ENCODE results near the gene DAO. TPM values are rescaled to one million over a fixed set of nuclear protein-coding genes. Genes with fewer than 3 reads are reported as not detected.

Gene DAO
- polyA plus RNA-seq, 1 donor from 2014 or later: not detected

DNA sequence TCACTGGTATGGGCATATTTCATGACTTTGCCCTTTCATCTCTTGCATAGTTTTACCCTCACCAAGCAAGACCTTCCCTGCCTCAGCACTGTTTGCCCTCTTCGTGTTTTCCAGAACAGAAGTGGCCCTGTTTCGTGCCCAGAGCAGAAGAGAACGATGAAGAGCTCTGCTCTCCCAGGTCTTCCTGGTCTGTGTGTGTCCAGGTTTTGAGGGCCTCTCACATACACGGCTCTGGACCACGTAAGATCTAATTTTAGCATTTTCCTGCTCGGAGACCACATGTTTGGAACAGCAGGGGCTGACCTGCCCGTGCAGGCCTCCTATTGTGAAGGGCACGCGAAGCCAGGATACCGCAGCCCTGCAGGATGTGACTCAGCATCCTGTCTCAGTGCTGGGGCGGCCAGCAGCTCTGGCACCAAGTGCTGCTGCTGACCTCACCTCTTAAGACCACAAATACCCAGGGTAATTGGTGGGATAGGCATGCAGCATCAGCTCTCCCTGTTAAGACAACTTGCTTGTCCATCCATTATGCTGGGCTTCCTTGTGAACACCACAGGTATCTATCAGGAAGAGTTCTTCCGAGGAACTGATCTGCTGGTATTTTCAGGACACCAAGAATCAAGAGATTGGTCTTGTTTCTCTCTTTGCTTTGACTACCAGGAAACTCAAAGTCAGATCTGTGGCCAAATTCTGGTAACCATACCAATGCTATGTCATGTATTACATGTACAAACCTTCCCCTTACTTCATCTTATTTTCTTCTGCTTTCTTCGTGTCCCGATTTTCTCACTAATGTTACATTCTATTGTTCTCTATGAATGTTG, 41.5 kb upstream of the DAO start:
- Histone ChIP-seq H3K4me2 (ENCODE audit: low read length) (no peak overlapping the region), H3K27ac (ENCODE audit: low read length) (no peak overlapping the region), H3K79me2 (replicated peaks; ENCODE audit: insufficient read depth, low read length) (no peaks in the 10 kb centered on the region), H3K9me3 (ENCODE audit: low read length) (no peaks in the 10 kb centered on the region), H4K20me1 (ENCODE audit: insufficient read depth) (no peaks in the 10 kb centered on the region), H3K9ac (ENCODE audit: low read length) (no peak overlapping the region), H3K9me2 (ENCODE audit: insufficient read depth, low read length) (no peaks in the 10 kb centered on the region), H3F3A (ENCODE audit: insufficient read depth, low read length, poor library complexity, severe bottlenecking) (no peaks in the 10 kb centered on the region), H3K27me3 (ENCODE audit: insufficient read depth, low read depth, low read length) (no peaks in the 10 kb centered on the region), H3K4me3 (ENCODE audit: low read length) (no peak overlapping the region), H3K36me3 (ENCODE audit: insufficient read depth, low read length) (no peaks in the 10 kb centered on the region), H2AFZ (ENCODE audit: low read depth, low read length) (no peak overlapping the region)
- no peak for TF ChIP-seq POLR2AphosphoS5 (IDR thresholded peaks at IDR 0.05)
- TF ChIP-seq, protein P1, sequence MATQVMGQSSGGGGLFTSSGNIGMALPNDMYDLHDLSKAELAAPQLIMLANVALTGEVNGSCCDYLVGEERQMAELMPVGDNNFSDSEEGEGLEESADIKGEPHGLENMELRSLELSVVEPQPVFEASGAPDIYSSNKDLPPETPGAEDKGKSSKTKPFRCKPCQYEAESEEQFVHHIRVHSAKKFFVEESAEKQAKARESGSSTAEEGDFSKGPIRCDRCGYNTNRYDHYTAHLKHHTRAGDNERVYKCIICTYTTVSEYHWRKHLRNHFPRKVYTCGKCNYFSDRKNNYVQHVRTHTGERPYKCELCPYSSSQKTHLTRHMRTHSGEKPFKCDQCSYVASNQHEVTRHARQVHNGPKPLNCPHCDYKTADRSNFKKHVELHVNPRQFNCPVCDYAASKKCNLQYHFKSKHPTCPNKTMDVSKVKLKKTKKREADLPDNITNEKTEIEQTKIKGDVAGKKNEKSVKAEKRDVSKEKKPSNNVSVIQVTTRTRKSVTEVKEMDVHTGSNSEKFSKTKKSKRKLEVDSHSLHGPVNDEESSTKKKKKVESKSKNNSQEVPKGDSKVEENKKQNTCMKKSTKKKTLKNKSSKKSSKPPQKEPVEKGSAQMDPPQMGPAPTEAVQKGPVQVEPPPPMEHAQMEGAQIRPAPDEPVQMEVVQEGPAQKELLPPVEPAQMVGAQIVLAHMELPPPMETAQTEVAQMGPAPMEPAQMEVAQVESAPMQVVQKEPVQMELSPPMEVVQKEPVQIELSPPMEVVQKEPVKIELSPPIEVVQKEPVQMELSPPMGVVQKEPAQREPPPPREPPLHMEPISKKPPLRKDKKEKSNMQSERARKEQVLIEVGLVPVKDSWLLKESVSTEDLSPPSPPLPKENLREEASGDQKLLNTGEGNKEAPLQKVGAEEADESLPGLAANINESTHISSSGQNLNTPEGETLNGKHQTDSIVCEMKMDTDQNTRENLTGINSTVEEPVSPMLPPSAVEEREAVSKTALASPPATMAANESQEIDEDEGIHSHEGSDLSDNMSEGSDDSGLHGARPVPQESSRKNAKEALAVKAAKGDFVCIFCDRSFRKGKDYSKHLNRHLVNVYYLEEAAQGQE (IDR thresholded peaks at IDR 0.05; ENCODE audit: borderline replicate concordance): no peak
- no peak for TF ChIP-seq EZH2 (IDR thresholded peaks at IDR 0.05; ENCODE audit: borderline replicate concordance, insufficient read depth, low read length, poor library complexity, severe bottlenecking)
- no peak for TF ChIP-seq TAF1 (IDR thresholded peaks at IDR 0.05; ENCODE audit: low read depth)
- TF ChIP-seq, protein P2, sequence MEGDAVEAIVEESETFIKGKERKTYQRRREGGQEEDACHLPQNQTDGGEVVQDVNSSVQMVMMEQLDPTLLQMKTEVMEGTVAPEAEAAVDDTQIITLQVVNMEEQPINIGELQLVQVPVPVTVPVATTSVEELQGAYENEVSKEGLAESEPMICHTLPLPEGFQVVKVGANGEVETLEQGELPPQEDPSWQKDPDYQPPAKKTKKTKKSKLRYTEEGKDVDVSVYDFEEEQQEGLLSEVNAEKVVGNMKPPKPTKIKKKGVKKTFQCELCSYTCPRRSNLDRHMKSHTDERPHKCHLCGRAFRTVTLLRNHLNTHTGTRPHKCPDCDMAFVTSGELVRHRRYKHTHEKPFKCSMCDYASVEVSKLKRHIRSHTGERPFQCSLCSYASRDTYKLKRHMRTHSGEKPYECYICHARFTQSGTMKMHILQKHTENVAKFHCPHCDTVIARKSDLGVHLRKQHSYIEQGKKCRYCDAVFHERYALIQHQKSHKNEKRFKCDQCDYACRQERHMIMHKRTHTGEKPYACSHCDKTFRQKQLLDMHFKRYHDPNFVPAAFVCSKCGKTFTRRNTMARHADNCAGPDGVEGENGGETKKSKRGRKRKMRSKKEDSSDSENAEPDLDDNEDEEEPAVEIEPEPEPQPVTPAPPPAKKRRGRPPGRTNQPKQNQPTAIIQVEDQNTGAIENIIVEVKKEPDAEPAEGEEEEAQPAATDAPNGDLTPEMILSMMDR (IDR thresholded peaks at IDR 0.05; ENCODE audit: poor library complexity, severe bottlenecking): no peak

DNA sequence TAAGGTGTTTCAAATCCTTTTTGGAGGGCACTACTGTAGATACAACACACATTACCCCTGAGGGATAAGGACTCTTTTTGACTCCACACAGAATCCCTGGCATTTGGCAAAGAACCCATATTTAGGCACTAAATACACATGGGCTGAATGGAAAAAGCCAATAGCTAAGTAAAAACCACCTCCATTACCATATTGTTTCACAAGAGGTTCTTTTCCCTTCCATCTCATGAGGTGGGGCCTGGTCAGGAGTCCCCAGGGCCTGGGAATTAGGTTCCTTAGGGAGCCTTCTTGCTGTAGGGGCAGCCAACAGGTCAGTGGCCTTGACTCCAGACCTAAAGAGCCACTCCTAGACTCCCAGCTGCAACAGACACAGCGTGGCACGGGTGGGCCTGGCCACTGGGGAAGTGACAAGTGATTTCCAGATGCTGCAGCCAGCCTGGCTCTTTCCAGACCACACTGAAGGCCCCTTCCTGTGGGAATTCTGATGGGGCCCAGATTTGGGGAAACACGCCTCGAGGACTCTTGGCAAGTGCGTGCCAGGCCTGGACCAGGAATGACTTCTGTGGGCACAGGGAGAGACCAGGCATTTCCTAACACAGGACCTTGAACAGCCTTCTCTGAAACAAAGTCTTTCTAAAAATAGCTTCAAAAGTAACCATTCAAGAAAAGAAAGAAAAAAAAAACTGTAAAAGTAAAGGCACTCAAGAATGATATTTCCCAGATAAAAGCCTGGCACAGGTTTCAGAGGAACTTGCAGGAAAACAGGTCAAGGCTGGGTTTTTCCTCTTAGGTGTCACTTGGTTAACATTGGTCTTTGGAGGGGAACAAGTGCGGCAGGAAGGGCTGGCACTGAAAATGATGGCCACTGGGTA, 40.6 kb upstream of the DAO start:
- TF ChIP-seq, protein P1 (IDR thresholded peaks at IDR 0.05; ENCODE audit: borderline replicate concordance): no peak
- TF ChIP-seq EZH2 (IDR thresholded peaks at IDR 0.05; ENCODE audit: borderline replicate concordance, insufficient read depth, low read length, poor library complexity, severe bottlenecking) (no peak), TAF1 (IDR thresholded peaks at IDR 0.05; ENCODE audit: low read depth) (no peak), EP300 (conservative IDR thresholded peaks at IDR 0.05; ENCODE audit: poor library complexity, severe bottlenecking) (no peak), POLR2AphosphoS5 (IDR thresholded peaks at IDR 0.05) (no peak), MXI1 (conservative IDR thresholded peaks at IDR 0.05; ENCODE audit: poor library complexity, severe bottlenecking) (no peak), SMC3 (conservative IDR thresholded peaks at IDR 0.05; ENCODE audit: poor library complexity) (no peak), RAD21 (conservative IDR thresholded peaks at IDR 0.05) (no peak)
- TF ChIP-seq, protein P2 (IDR thresholded peaks at IDR 0.05; ENCODE audit: poor library complexity, severe bottlenecking): no peak
- Histone ChIP-seq H2AFZ (ENCODE audit: low read depth, low read length) (no peak overlapping the region), H3K27me3 (ENCODE audit: insufficient read depth, low read depth, low read length) (no peaks in the 10 kb centered on the region), H3F3A (ENCODE audit: insufficient read depth, low read length, poor library complexity, severe bottlenecking) (no peaks in the 10 kb centered on the region), H3K27ac (ENCODE audit: low read length) (no peak overlapping the region), H3K9me3 (ENCODE audit: low read length) (no peaks in the 10 kb centered on the region), H3K4me2 (ENCODE audit: low read length) (no peak overlapping the region), H4K20me1 (ENCODE audit: insufficient read depth) (no peaks in the 10 kb centered on the region), H3K9ac (ENCODE audit: low read length) (no peak overlapping the region), H3K4me3 (ENCODE audit: low read length) (no peak overlapping the region), H3K79me2 (replicated peaks; ENCODE audit: insufficient read depth, low read length) (no peaks in the 10 kb centered on the region), H3K9me2 (ENCODE audit: insufficient read depth, low read length) (no peaks in the 10 kb centered on the region), H3K36me3 (ENCODE audit: insufficient read depth, low read length) (no peaks in the 10 kb centered on the region)

All from neural cell (in vitro differentiated cells).